ENCODE data around the gene THBS2. TPM values are rescaled to one million over a fixed set of nuclear protein-coding genes. Genes with fewer than 3 reads are reported as not detected.

The THBS2 gene
- total and polyA plus RNA-seq, 2 donors (not counting 3 experiments of a cell fraction or from before 2014, with no cell fraction given) = 0.08 TPM; not detected in 1

GRCh38 chr6:169250660-169251059 is 3.0 kb downstream of the THBS2 start:
- DNase-seq (ENCODE audit: low read depth, low spot score) (no peak), FAIRE-seq (no peak)
- Histone ChIP-seq H3K79me2 (ENCODE audit: control insufficient read depth, insufficient read depth, low read length) (no peaks in the 10 kb centered on the region), H3K27ac (ENCODE audit: insufficient read depth, low read depth, low read length) (no peak overlapping the region), H2AFZ (ENCODE audit: low read depth, low read length) (no peak overlapping the region), H3K4me3 (replicated peaks in 1 of 3; ENCODE audit: insufficient read depth in 1 of 3, low read depth in 1 of 3, low read length in 3 of 3) (no peak overlapping the region), H3K9me3 (replicated peaks; ENCODE audit: control insufficient read depth, insufficient read depth, low read length) (no peaks in the 10 kb centered on the region), H3K27me3 (ENCODE audit: control insufficient read depth in 2 of 2, insufficient read depth in 2 of 2, low read length in 2 of 2) (peaks cover 0 to 3% of the 10 kb centered on the region in 2 experiments), H3K4me1 (ENCODE audit: control insufficient read depth, extremely low read depth, insufficient read depth, low read length) (no peaks in the 10 kb centered on the region), H3K4me2 (ENCODE audit: insufficient read depth, low read length) (no peak overlapping the region), H3K9me1 (replicated peaks; ENCODE audit: control insufficient read depth, extremely low read depth, insufficient read depth, low read length) (no peaks in the 10 kb centered on the region), H4K20me1 (replicated peaks; ENCODE audit: control insufficient read depth, extremely low read depth, insufficient read depth, low read length) (no peaks in the 10 kb centered on the region), H3K36me3 (ENCODE audit: control insufficient read depth in 2 of 2, extremely low read depth in 1 of 2, insufficient read depth in 2 of 2, low read length in 2 of 2) (no peaks in the 10 kb centered on the region), H3K9ac (replicated peaks; ENCODE audit: extremely low read depth, insufficient read depth, low read length) (no peak overlapping the region)
- intact Hi-C loops (cut with micrococcal nuclease) (no loop called here), dilution Hi-C loops (cut with MboI; ENCODE audit: extremely low pct_ligation_motif_present, low sequenced_read_pairs) (no loop called here)
- CTCF ChIA-PET = no interaction called here
- no TSS peak for BruUV-seq (replicated peaks)
- TF ChIP-seq EZH2 (IDR thresholded peaks at IDR 0.05; ENCODE audit: borderline replicate concordance, low read depth, low read length, severe bottlenecking) = no peak
- TF ChIP-seq MYC (IDR thresholded peaks at IDR 0.05; ENCODE audit: low read depth, low read length) = no peak
- TF ChIP-seq POLR2AphosphoS5 (IDR thresholded peaks at IDR 0.05; ENCODE audit: insufficient read depth, low read depth, low read length) = no peak
- TF ChIP-seq GATA2 (IDR thresholded peaks at IDR 0.05; ENCODE audit: insufficient read depth, insufficient read length, low read depth, low read length) = no peak
- POLR2A ChIA-PET = no interaction called here

DNA sequence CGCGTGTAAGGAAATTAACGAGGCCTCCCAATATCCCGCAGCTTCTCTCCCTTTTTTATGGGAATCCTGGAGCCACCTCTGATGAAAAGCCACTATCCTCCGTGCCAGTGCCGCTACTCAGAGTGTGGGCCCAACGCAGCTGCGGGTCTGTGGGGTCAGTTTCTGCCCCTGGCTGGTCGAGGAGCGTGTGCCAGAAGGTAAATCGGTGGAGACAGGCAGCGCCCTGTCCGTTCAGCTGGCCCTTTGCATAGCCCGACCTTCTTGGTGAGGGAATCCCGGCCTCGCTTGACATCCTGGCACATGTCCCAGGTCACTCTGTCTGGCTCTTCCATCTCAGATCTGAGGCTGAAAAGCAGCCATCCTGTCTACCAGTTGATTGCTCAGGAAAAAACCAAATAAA is 4.6 kb downstream of the THBS2 start:
- intact Hi-C loops (cut with micrococcal nuclease) (no loop called here), dilution Hi-C loops (cut with MboI; ENCODE audit: extremely low pct_ligation_motif_present, low sequenced_read_pairs) (no loop called here)
- no peaks in the 10 kb centered on the region for H4K20me1 ChIP-seq (replicated peaks; ENCODE audit: control insufficient read depth, extremely low read depth, insufficient read depth, low read length)
- no peak overlapping the region for H3K4me2 ChIP-seq (ENCODE audit: insufficient read depth, low read length)
- H3K9ac ChIP-seq (replicated peaks; ENCODE audit: extremely low read depth, insufficient read depth, low read length) = no peak overlapping the region
- TF ChIP-seq EZH2 (IDR thresholded peaks at IDR 0.05; ENCODE audit: borderline replicate concordance, low read depth, low read length, severe bottlenecking) (no peak), POLR2AphosphoS5 (IDR thresholded peaks at IDR 0.05; ENCODE audit: insufficient read depth, low read depth, low read length) (no peak), MYC (IDR thresholded peaks at IDR 0.05; ENCODE audit: low read depth, low read length) (no peak), POLR2A (IDR thresholded peaks at IDR 0.05; ENCODE audit: low read depth, low read length) (no peak), FOS (IDR thresholded peaks at IDR 0.05; ENCODE audit: borderline replicate concordance, insufficient read depth, low read length) (no peak), GATA2 (IDR thresholded peaks at IDR 0.05; ENCODE audit: insufficient read depth, insufficient read length, low read depth, low read length) (no peak), JUN (IDR thresholded peaks at IDR 0.05; ENCODE audit: borderline replicate concordance, insufficient read depth, insufficient read length, low read depth) (no peak)
- TF ChIP-seq, protein P1, sequence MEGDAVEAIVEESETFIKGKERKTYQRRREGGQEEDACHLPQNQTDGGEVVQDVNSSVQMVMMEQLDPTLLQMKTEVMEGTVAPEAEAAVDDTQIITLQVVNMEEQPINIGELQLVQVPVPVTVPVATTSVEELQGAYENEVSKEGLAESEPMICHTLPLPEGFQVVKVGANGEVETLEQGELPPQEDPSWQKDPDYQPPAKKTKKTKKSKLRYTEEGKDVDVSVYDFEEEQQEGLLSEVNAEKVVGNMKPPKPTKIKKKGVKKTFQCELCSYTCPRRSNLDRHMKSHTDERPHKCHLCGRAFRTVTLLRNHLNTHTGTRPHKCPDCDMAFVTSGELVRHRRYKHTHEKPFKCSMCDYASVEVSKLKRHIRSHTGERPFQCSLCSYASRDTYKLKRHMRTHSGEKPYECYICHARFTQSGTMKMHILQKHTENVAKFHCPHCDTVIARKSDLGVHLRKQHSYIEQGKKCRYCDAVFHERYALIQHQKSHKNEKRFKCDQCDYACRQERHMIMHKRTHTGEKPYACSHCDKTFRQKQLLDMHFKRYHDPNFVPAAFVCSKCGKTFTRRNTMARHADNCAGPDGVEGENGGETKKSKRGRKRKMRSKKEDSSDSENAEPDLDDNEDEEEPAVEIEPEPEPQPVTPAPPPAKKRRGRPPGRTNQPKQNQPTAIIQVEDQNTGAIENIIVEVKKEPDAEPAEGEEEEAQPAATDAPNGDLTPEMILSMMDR (IDR thresholded peaks at IDR 0.05; ENCODE audit: extremely low read depth in 1 of 2, insufficient read depth in 1 of 2, low read depth in 1 of 2, low read length in 2 of 2) = no peak
- TF ChIP-seq, protein P2, sequence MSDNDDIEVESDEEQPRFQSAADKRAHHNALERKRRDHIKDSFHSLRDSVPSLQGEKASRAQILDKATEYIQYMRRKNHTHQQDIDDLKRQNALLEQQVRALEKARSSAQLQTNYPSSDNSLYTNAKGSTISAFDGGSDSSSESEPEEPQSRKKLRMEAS (IDR thresholded peaks at IDR 0.05; ENCODE audit: insufficient read depth, insufficient read length) = no peak
- no peak overlapping the region for H3K4me3 ChIP-seq (replicated peaks in 1 of 3; ENCODE audit: insufficient read depth in 1 of 3, low read depth in 1 of 3, low read length in 3 of 3)
- H3K27me3 ChIP-seq (ENCODE audit: control insufficient read depth in 2 of 2, insufficient read depth in 2 of 2, low read length in 2 of 2) = peaks cover 0 to 3% of the 10 kb centered on the region in 2 experiments
- H3K9me3 ChIP-seq (replicated peaks; ENCODE audit: control insufficient read depth, insufficient read depth, low read length) = no peaks in the 10 kb centered on the region
- no peak for FAIRE-seq
- no TSS peak for BruUV-seq (replicated peaks)
- no peaks in the 10 kb centered on the region for H3K36me3 ChIP-seq (ENCODE audit: control insufficient read depth in 2 of 2, extremely low read depth in 1 of 2, insufficient read depth in 2 of 2, low read length in 2 of 2)
- H3K9me1 ChIP-seq (replicated peaks; ENCODE audit: control insufficient read depth, extremely low read depth, insufficient read depth, low read length) = no peaks in the 10 kb centered on the region
- H3K4me1 ChIP-seq (ENCODE audit: control insufficient read depth, extremely low read depth, insufficient read depth, low read length) = no peaks in the 10 kb centered on the region
- DNase-seq (ENCODE audit: low read depth, low spot score) = no peak
- H2AFZ ChIP-seq (ENCODE audit: low read depth, low read length) = no peak overlapping the region
- ChIA-PET CTCF (no interaction called here), POLR2A (no interaction called here)
- no peak overlapping the region for H3K27ac ChIP-seq (ENCODE audit: insufficient read depth, low read depth, low read length)
- no peaks in the 10 kb centered on the region for H3K79me2 ChIP-seq (ENCODE audit: control insufficient read depth, insufficient read depth, low read length)
